ENCODE results near the gene C14orf132. TPM values are rescaled to one million over a fixed set of nuclear protein-coding genes. Genes with fewer than 3 reads are reported as not detected.

Gene C14orf132
- total and polyA plus RNA-seq, 2 of the 4 experiments (the other 2 are of a cell fraction), result 6.3 to 13.5 TPM

GRCh38 chr14:96002498-96002884 is 36.7 kb upstream of the C14orf132 start:
- Histone ChIP-seq H3K4me1 (ENCODE audit: control insufficient read depth, insufficient read depth, low read length) (no peaks in the 10 kb centered on the region), H3K4me3 (ENCODE audit: insufficient read depth, low read depth, low read length) (no peak overlapping the region), H2AFZ (replicated peaks; ENCODE audit: low read length, poor library complexity) (no peak overlapping the region), H4K5ac (ENCODE audit: low read depth, low read length) (no peak overlapping the region), H3K36me3 (ENCODE audit: control insufficient read depth, insufficient read depth, low read length) (no peaks in the 10 kb centered on the region), H2BK20ac (ENCODE audit: low read depth, low read length) (no peak overlapping the region), H3K56ac (ENCODE audit: extremely low read depth, insufficient read depth, low read length) (no peak overlapping the region), H2BK5ac (ENCODE audit: low read depth, low read length, poor library complexity, severe bottlenecking) (no peak overlapping the region), H4K91ac (ENCODE audit: insufficient read depth, low read depth, low read length) (no peak overlapping the region), H4K8ac (ENCODE audit: low read depth in 2 of 2, low read length in 2 of 2) (no peak overlapping the region), H3K27me3 (ENCODE audit: control insufficient read depth, insufficient read depth, low read length) (peaks cover 22% of the 10 kb centered on the region), H2AK9ac (replicated peaks; ENCODE audit: low read depth, low read length, poor library complexity) (no peak overlapping the region), H3K23ac (ENCODE audit: low read depth, low read length) (no peak overlapping the region), H3K4me2 (ENCODE audit: low read depth, low read length) (no peak overlapping the region), H3K4ac (ENCODE audit: low read depth, low read length) (no peak overlapping the region), H2BK120ac (ENCODE audit: low read depth, low read length) (no peak overlapping the region), H2BK15ac (ENCODE audit: low read depth, low read length) (no peak overlapping the region), H4K20me1 (ENCODE audit: insufficient read depth, low read length) (no peaks in the 10 kb centered on the region), H2AK5ac (ENCODE audit: low read depth, low read length) (no peak overlapping the region), H3K9ac (ENCODE audit: low read depth, low read length) (no peak overlapping the region), H3K79me1 (ENCODE audit: low read depth in 1 of 2, low read length in 2 of 2) (no peaks in the 10 kb centered on the region), H3K9me1 (ENCODE audit: insufficient read depth, low read length) (no peaks in the 10 kb centered on the region), H3K14ac (replicated peaks; ENCODE audit: low read depth, low read length) (no peak overlapping the region), H3K27ac (ENCODE audit: insufficient read depth, low read length) (no peak overlapping the region), H3K18ac (ENCODE audit: low read depth, low read length) (no peak overlapping the region), H3K9me3 (ENCODE audit: control insufficient read depth, insufficient read depth, low read length) (no peaks in the 10 kb centered on the region)
- TF ChIP-seq RFX5 (IDR thresholded peaks at IDR 0.05; ENCODE audit: low read depth, low read length) (no peak), CEBPB (IDR thresholded peaks at IDR 0.05; ENCODE audit: low read depth, low read length) (no peak), CTCF (conservative IDR thresholded peaks at IDR 0.05; ENCODE audit: low read depth, low read length) (no peak), SMC3 (IDR thresholded peaks at IDR 0.05; ENCODE audit: low read depth, low read length) (no peak), RCOR1 (IDR thresholded peaks at IDR 0.05; ENCODE audit: insufficient replicate concordance, low read length) (no peak), CHD1 (IDR thresholded peaks at IDR 0.05; ENCODE audit: low read depth, low read length) (no peak), BHLHE40 (IDR thresholded peaks at IDR 0.05; ENCODE audit: low read depth, low read length) (no peak), RAD21 (IDR thresholded peaks at IDR 0.05; ENCODE audit: low read length) (no peak), MAFK (IDR thresholded peaks at IDR 0.05; ENCODE audit: low read depth, low read length) (no peak), FOS (IDR thresholded peaks at IDR 0.05; ENCODE audit: low read depth, low read length) (no peak), ELK1 (IDR thresholded peaks at IDR 0.05; ENCODE audit: borderline replicate concordance, low read depth, low read length) (no peak), MXI1 (IDR thresholded peaks at IDR 0.05; ENCODE audit: borderline replicate concordance, low read depth, low read length) (no peak), MAZ (IDR thresholded peaks at IDR 0.05; ENCODE audit: borderline replicate concordance, low read depth, low read length) (no peak), NFE2L2 (IDR thresholded peaks at IDR 0.05; ENCODE audit: low read depth, low read length) (no peak), POLR2A (IDR thresholded peaks at IDR 0.05; ENCODE audit: low read depth, low read length) (no peak), USF2 (IDR thresholded peaks at IDR 0.05; ENCODE audit: low read depth, low read length) (no peak)
- ATAC-seq (ENCODE audit: low read depth) (0 out of 2 replicates have a peak, but pooled peaks have one; percentile 11), DNase-seq (no peak)
- CTCF ChIA-PET, result interaction anchor here (1.1 to 1.3 kb wide), 2 partner anchors 93 to 96 kb away, joined by 3 to 4 read pairs; no protein-coding TSS in a partner anchor
- 86% methylated on average over 1 of the region's 2 CpGs; no CpG with 5 or more reads in 1 of the 2 experiments for WGBS, 2 experiments (ENCODE audit: extremely low coverage in 2 of 2, insufficient read length in 1 of 2)
- POLR2A ChIA-PET (ENCODE audit: unreplicated experiment), result no interaction called here
- no TSS peak for BruUV-seq (replicated peaks)
- in situ Hi-C loops (cut with MboI; ENCODE audit: low sequenced_read_pairs), result loop anchor here (5.0 to 10.0 kb wide), 3 partner anchors 95 to 412 kb away; no protein-coding TSS in a partner anchor
- intact Hi-C loops (cut with micrococcal nuclease), result no loop called here
- dilution Hi-C loops (cut with HindIII; ENCODE audit: low sequenced_read_pairs, unreplicated experiment), result no loop called here
